BE2C (cell line): ENCODE results near the gene UTS2R.
A peak's percentile ranks its signal among the peaks of the same experiment; 100 is the strongest.

Experiments
- DNase-seq: peaks from one replicate; pipeline ENCODE4 v3.0.0-alpha.2; 2020
- H3K27me3 ChIP-seq: fragments of 250-450 bp; sonication (Bioruptor Pico); 2 replicates; pipeline ENCODE4 v1.5.1; 2020; ENCODE audit warnings: mild to moderate bottlenecking
- H3K36me3 ChIP-seq: fragments of 250-450 bp; sonication (Bioruptor Pico); 2 replicates; pipeline ENCODE4 v1.5.1; 2020; ENCODE audit warnings: mild to moderate bottlenecking
- H3K4me1 ChIP-seq: fragments of 250-450 bp; sonication (Bioruptor Pico); 2 replicates; pipeline ENCODE4 v1.5.1; 2020
- H3K4me3 ChIP-seq: 2 replicates; pipeline ENCODE4 v1.5.1; 2011; ENCODE audit warnings: low read depth, low read length
- H3K9me3 ChIP-seq: fragments of 250-450 bp; sonication (Bioruptor Pico); 2 replicates; pipeline ENCODE4 v1.5.1; 2020
- TF ChIP-seq, protein P1 (sequence below): IDR thresholded peaks from 2 replicates; pipeline ENCODE4 v1.5.1; 2012; ENCODE audit warnings: mild to moderate bottlenecking, low read depth, low read length

Gene UTS2R

DNA sequence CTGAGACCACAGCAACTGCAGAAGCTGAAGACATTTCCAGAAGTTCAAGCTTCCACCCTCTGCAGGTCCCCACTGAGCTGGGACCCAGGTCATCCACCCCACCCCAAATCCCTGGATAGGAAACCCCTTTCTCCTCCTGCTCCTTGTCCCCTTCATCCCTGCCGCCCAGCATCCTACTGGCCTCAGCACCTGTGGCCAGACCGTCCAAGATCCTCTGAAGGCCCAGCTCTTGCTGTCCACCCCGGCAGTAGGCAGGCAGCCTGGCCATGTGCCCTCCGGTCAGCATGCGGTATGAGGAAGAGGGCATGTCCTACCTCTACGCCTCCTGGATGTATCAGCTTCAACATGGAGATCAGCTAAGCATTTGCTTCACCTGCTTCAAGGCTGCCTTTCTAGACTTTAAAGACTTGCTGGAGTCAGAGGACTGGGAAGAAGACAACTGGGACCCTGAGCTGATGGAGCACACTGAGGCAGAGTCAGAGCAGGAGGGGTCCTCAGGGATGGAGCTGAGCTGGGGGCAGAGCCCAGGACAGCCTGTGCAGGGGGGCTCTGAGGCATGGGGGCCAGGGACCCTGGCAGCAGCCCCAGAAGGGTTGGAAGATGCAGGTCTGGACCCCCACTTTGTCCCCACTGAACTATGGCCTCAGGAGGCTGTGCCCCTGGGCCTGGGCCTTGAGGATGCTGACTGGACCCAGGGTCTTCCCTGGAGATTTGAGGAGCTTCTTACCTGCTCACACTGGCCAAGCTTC, 9.5 kb upstream of the UTS2R start:
- H3K9me3 ChIP-seq = no peaks in the 10 kb centered on the region
- H3K36me3 ChIP-seq = no peaks in the 10 kb centered on the region; the same call in 1 of the 2 replicates
- no peak for DNase-seq
- no peaks in the 10 kb centered on the region for H3K27me3 ChIP-seq
- no peak overlapping the region for H3K4me3 ChIP-seq
- peaks cover 10% of the 10 kb centered on the region for H3K4me1 ChIP-seq
- TF ChIP-seq, protein P1, sequence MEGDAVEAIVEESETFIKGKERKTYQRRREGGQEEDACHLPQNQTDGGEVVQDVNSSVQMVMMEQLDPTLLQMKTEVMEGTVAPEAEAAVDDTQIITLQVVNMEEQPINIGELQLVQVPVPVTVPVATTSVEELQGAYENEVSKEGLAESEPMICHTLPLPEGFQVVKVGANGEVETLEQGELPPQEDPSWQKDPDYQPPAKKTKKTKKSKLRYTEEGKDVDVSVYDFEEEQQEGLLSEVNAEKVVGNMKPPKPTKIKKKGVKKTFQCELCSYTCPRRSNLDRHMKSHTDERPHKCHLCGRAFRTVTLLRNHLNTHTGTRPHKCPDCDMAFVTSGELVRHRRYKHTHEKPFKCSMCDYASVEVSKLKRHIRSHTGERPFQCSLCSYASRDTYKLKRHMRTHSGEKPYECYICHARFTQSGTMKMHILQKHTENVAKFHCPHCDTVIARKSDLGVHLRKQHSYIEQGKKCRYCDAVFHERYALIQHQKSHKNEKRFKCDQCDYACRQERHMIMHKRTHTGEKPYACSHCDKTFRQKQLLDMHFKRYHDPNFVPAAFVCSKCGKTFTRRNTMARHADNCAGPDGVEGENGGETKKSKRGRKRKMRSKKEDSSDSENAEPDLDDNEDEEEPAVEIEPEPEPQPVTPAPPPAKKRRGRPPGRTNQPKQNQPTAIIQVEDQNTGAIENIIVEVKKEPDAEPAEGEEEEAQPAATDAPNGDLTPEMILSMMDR = no peak

DNA sequence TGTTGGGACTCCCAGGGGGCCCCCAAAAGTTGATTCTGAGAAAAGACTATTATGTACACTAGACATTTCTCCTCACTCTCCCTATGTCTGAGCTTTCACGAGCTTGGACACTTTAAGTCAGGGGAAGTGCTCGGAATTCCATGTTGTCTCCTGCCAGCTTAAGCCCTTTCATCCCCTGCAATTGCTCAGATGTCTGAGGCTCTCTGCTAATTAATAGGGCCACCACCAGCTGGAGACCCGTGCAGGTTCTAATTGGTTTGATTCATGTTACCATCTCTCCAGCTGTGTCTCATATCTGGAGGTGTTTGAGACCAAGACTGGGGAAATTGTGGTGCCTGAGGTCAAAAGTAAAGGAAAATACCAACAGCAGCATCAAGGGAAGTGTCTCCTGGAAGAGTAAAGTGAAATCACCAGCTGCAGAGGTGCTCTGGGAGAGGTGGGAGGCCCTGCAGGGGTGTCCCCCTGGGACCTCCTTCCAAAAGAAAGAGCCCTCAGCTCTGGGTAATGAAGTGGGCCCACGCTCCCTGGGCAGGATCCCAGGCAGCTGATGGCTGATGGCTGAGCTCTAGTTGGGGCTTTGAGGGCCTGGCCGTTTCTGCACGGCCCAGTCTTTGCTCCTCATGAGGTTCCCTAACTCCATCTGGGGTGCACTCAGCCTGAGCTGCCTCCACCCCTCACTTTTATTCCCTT, 5.8 kb upstream of the UTS2R start:
- Histone ChIP-seq H3K4me3 (no peak overlapping the region), H3K4me1 (no peaks in the 10 kb centered on the region; the same call in 1 of the 2 replicates), H3K27me3 (peaks cover under 1% of the 10 kb centered on the region; the same call in 1 of the 2 replicates), H3K9me3 (no peaks in the 10 kb centered on the region), H3K36me3 (no peaks in the 10 kb centered on the region; the same call in 1 of the 2 replicates)
- TF ChIP-seq, protein P1 = no peak
- no peak for DNase-seq

DNA sequence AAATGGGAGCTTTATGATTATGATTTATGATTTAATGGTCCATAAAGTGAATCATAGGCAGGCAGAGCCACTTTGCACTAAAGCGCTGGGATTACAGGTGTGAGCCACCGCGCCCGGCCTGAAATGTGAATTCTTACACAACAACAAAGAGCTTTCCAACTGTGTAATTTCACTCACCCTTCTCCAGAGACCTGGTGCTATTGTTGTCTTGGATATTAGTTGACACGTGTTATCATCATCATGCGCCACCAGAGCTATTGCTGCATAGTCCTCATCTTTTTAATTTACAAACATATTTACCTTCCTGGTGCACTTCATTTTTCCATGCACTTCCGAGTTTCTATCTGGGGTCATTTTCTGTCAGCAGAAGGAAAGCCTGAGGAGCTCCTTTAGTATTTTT, 4.8 kb upstream of the UTS2R start:
- no peaks in the 10 kb centered on the region; the same call in 1 of the 2 replicates for H3K36me3 ChIP-seq
- no peak overlapping the region for H3K4me3 ChIP-seq
- H3K4me1 ChIP-seq = no peaks in the 10 kb centered on the region; the same call in 1 of the 2 replicates
- no peak for DNase-seq
- H3K27me3 ChIP-seq = peaks cover 11% of the 10 kb centered on the region
- H3K9me3 ChIP-seq = no peaks in the 10 kb centered on the region
- TF ChIP-seq, protein P1 = no peak

DNA sequence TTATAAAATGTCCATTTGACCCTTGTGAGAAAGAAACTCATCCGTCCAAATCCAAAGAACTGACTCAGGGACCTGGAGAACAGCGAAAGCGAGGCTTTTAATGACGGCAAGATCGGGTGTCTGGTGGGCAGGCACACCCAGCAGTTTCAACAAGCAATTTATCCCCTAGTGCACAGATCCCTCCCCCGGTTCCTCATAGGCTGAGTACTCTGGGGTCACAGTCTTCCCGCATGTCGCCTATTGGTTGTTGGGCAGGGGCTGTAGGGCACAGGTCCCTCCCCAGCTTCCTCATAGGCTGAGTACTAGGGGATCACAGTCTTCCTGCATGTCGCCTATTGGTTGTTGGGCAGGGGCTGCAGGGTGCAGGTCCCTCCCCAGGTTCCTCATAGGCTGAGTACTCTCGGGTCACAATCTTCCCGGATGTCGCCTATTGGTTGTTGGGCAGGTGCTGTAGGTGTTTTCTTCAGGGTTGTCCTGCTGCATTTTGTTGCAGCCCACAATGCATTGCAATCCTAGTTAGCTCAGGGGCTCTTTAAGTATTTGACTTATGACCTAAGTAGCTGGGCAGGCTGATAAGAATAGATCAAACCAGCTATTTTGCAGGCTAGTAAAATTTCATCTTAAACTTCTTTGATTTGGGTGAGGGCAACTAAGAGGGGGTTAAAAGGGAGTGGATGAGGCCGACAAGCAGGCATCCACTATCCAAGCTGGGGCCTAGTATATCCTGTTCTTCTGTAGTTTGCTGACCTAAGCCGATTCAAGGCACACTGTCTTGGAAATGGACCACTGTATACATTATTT, 3.6 kb upstream of the UTS2R start:
- Histone ChIP-seq H3K9me3 (no peaks in the 10 kb centered on the region), H3K4me1 (no peaks in the 10 kb centered on the region; the same call in 1 of the 2 replicates), H3K36me3 (no peaks in the 10 kb centered on the region), H3K27me3 (peaks cover 20% of the 10 kb centered on the region), H3K4me3 (peak overlapping the region; percentile 29; the same call in 1 of the 2 replicates)
- TF ChIP-seq, protein P1 = no peak
- DNase-seq = peak; percentile 87

DNA sequence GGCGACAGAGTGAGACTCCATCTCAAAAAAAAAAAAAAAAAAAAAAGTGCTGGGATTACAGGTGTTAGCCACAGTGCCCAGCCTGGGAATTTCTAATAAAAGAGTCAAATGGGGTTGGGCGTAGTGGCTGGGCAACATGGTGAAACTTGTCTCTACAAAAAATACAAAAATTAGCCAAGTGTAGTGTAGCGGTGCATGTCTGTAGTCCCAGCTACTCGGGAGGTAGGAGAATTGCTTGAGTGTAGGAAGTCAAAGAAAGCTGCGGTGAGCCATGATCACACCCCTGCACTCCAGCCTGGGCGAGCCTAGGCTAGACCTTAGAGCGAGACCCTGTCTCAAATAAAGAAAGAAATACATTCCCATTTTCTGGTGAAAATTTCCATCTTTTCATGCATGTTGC, 2.4 kb upstream of the UTS2R start:
- TF ChIP-seq, protein P1 = no peak
- DNase-seq = no peak
- H3K27me3 ChIP-seq = peaks cover 26% of the 10 kb centered on the region

More for the DNA sequence above, 2.4 kb upstream of the UTS2R start:
- Histone ChIP-seq H3K36me3 (no peaks in the 10 kb centered on the region), H3K9me3 (no peaks in the 10 kb centered on the region), H3K4me3 (no peak overlapping the region), H3K4me1 (no peaks in the 10 kb centered on the region; the same call in 1 of the 2 replicates)
